GM19328 (cell line): ENCODE data around the gene SIRT3.

Experiments used
- ATAC-seq: cut with Tn5 transposase; IDR thresholded peaks from one replicate; pipeline ENCODE4 v1.9.1; 2021; ENCODE audit warnings: mild to moderate bottlenecking, moderate library complexity; ENCODE audit not compliant: unreplicated experiment

The SIRT3 gene

GRCh38 chr11:217704-218103 is 18.4 kb downstream of the SIRT3 start:
- ATAC-seq: no peak

GRCh38 chr11:216081-216974 is 19.8 kb downstream of the SIRT3 start:
- no peak for ATAC-seq

- no peak for ATAC-seq
These were observed 20.5 kb downstream of the SIRT3 start for GRCh38 chr11:215581-216037.

- no peak for ATAC-seq
These were observed 22.1 kb downstream of the SIRT3 start for GRCh38 chr11:214083-214482.

- ATAC-seq: no peak
These were observed 23.0 kb downstream of the SIRT3 start for GRCh38 chr11:213111-213510.

GRCh38 chr11:212150-213100 is 23.7 kb downstream of the SIRT3 start:
- ATAC-seq: no peak

- ATAC-seq: no peak
These were observed 24.4 kb downstream of the SIRT3 start for GRCh38 chr11:211741-212140.

GRCh38 chr11:211295-211694 is 24.8 kb downstream of the SIRT3 start:
- no peak for ATAC-seq

GRCh38 chr11:210803-211180 is 25.4 kb downstream of the SIRT3 start:
- no peak for ATAC-seq

GRCh38 chr11:210122-210802 is 25.9 kb downstream of the SIRT3 start:
- no peak for ATAC-seq

GRCh38 chr11:209275-210121 is 26.6 kb downstream of the SIRT3 start:
- ATAC-seq: no peak

- no peak for ATAC-seq
These were observed 27.3 kb downstream of the SIRT3 start for GRCh38 chr11:208917-209260.

GRCh38 chr11:208181-208916 is 27.8 kb downstream of the SIRT3 start:
- no peak for ATAC-seq

GRCh38 chr11:207863-208180 is 28.3 kb downstream of the SIRT3 start:
- no peak for ATAC-seq

- ATAC-seq: peak; percentile 74
These were observed 28.8 kb downstream of the SIRT3 start, which contains the start of the genes BET1L and RIC8A for GRCh38 chr11:207208-207862. Gene BET1L (minus strand): TSS chr11:207399. CDS start chr11:207321, 78 bp downstream. Gene RIC8A (plus strand): TSS chr11:207708. CDS start chr11:208855, 1,147 bp downstream.

GRCh38 chr11:206526-207207 is 29.5 kb downstream of the SIRT3 start:
- ATAC-seq: no peak

- no peak for ATAC-seq
These were observed 30.1 kb downstream of the SIRT3 start for GRCh38 chr11:206002-206384.

GRCh38 chr11:205221-206001 is 30.7 kb downstream of the SIRT3 start:
- no peak for ATAC-seq
